Mesodermal cell (in vitro differentiated cells): Measurements from ENCODE around the gene ADH1C.

ENCODE experiments used
- H3K27ac ChIP-seq: 2 replicates; pipeline ENCODE4 v1.7.0; 2013; ENCODE audit warnings: mild to moderate bottlenecking, low read depth, low read length, moderate library complexity; ENCODE audit not compliant: severe bottlenecking
- H3K36me3 ChIP-seq: 2 replicates; pipeline ENCODE4 v1.7.1; 2013; ENCODE audit warnings: mild to moderate bottlenecking, low read length, moderate library complexity; ENCODE audit not compliant: control insufficient read depth, insufficient read depth
- H3K4me1 ChIP-seq: one replicate; pipeline ENCODE4 v1.7.1; 2013; ENCODE audit warnings: mild to moderate bottlenecking, low read length; ENCODE audit not compliant: insufficient read depth, control insufficient read depth, poor library complexity, severe bottlenecking
- H3K4me3 ChIP-seq: 2 replicates; pipeline ENCODE4 v1.7.0; 2013; ENCODE audit warnings: low read length, control low read depth, mild to moderate bottlenecking; ENCODE audit not compliant: insufficient read depth, poor library complexity, severe bottlenecking; ENCODE audit errors: extremely low read depth
- H3K9me3 ChIP-seq: 2 replicates; pipeline ENCODE4 v1.7.1; 2013; ENCODE audit warnings: mild to moderate bottlenecking, low read length, moderate library complexity; ENCODE audit not compliant: control insufficient read depth
- WGBS, 2 experiments: methylation state at CpG; one replicate each; pipeline ENCODE4 v1.1.5; 2013; ENCODE audit warnings: missing lambda C conversion rate in 2 of 2; ENCODE audit not compliant: insufficient coverage in 2 of 2; 5-methylcytosine and 5-hydroxymethylcytosine counted together

Gene ADH1C

DNA sequence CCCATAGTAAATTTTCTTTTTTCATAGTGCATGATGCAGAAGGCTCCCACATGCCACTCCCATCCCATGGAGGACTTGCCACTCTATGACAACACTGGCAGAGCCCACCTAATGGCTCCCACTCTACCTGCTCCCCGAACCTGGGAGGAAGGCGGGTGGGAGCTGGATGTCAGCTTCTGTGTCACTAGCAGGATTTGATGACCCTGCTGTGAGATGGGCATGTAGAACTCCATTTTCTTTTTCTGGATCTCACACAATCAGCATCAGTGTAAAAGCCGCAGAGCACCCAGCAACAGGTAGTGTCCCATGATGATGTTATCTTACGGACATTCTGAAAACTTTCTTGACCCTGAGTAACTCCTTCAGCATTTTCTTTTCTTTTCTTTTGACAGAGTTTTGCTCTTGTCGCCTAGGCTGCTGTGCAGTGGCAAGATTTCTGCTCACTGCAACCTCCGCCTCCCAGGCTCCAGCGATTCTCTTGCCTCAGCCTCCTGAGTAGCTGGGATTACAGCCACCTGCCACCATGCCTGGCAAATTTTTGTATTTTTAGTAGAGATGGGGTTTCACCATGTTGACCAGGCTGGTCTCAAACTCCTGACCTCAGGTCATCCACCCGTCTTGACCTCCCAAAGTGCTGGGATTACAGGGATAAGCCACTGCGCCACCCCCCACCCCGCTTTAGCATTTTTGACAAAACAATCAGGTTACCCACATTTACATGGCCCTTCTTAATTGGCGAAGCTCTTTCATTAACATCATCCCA, 46.7 kb downstream of the ADH1C start:
- Histone ChIP-seq H3K36me3 (no peaks in the 10 kb centered on the region), H3K27ac (no peak overlapping the region), H3K4me1 (no peaks in the 10 kb centered on the region), H3K9me3 (no peaks in the 10 kb centered on the region), H3K4me3 (no peak overlapping the region)
- WGBS, 2 experiments, result 86 to 96% methylated on average over 5 to 7 of the region's 11 CpGs

DNA sequence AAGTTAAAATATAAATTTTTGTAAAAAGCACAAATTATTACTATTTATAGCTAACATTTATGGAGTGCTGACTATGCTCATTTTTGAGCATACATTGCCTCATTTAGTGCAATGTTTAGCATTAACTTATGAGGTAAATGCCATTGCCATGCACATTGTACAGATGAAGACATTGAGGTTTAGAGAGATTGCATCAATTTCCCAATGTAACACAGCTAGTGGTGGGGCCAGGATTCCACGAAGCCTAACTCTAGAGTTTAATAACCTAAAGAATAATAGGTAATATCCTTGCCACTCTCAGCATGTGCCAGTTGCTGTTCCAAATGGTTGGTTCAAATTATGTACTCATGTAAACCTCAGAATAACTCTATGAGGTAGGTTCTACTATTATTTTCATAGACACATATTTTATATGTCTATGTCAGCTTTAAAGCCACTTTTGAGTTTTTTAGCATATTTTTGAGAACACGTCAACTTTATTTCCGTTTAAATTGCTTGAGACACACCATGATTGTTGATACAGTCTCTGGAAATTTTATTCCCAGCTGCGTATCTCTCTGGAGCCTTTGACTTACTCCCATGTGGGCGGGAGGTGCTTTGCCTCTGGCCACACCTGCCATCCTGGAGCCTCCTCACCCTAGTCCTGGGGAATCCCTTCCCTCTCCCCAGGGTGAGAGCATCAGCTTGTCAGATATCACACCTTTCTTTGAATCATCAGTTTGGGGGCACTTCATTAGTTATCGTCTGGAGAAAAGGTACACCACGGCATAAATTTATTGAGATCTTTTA, 51.0 kb downstream of the ADH1C start:
- Histone ChIP-seq H3K36me3 (no peaks in the 10 kb centered on the region), H3K4me1 (no peaks in the 10 kb centered on the region), H3K27ac (no peak overlapping the region), H3K9me3 (no peaks in the 10 kb centered on the region), H3K4me3 (no peak overlapping the region)
- 92 to 95% methylated on average over 4 to 5 of the region's 7 CpGs for WGBS, 2 experiments

DNA sequence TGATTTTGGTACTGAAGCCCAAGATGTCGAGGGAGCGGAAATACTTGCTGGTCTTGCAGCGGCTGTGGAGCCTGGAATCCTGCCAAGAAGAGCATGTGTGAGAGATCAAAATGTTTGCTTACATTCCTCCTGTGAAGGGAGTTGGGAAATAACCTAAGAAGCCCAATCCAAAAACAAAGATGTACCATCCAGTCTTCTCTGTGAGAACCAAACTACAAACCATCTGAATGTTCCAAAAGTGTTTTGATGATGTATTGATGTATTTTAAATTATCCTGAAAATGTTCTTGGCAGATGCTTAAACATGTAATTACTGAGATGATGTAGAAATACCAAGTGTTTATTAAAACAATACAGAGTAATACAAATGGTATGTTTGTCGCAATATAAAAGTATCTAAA, 51.6 kb downstream of the ADH1C start:
- Histone ChIP-seq H3K9me3 (no peaks in the 10 kb centered on the region), H3K27ac (no peak overlapping the region)
- 90 to 100% methylated on average over 3 of the region's 4 CpGs for WGBS, 2 experiments

DNA sequence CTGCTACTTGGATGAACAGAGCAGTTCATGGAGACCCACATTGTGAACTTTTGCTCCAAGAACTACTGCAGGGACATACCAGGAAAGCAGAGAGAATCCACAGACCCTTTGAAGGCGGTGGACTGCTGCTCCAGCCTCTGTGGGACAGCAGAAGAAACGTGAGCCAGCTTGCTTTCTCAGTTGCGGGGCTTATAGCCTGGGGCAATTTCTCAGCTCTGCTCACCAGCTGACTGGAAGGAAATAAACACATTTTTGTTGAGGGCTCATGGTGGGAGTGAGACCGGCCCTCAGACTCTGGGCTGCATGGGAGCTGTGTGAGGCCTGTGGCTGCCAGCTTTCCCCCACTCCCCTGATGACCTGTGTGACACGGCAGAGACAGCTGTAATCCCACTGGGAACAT, 59.2 kb downstream of the ADH1C start:
- Histone ChIP-seq H3K9me3 (no peaks in the 10 kb centered on the region), H3K27ac (no peak overlapping the region), H3K4me3 (no peak overlapping the region), H3K4me1 (no peaks in the 10 kb centered on the region), H3K36me3 (no peaks in the 10 kb centered on the region)
- 75 to 83% methylated on average over 4 of the region's 5 CpGs for WGBS, 2 experiments

More for the DNA sequence above, 51.6 kb downstream of the ADH1C start:
- Histone ChIP-seq H3K4me3 (no peak overlapping the region), H3K36me3 (no peaks in the 10 kb centered on the region), H3K4me1 (no peaks in the 10 kb centered on the region)

DNA sequence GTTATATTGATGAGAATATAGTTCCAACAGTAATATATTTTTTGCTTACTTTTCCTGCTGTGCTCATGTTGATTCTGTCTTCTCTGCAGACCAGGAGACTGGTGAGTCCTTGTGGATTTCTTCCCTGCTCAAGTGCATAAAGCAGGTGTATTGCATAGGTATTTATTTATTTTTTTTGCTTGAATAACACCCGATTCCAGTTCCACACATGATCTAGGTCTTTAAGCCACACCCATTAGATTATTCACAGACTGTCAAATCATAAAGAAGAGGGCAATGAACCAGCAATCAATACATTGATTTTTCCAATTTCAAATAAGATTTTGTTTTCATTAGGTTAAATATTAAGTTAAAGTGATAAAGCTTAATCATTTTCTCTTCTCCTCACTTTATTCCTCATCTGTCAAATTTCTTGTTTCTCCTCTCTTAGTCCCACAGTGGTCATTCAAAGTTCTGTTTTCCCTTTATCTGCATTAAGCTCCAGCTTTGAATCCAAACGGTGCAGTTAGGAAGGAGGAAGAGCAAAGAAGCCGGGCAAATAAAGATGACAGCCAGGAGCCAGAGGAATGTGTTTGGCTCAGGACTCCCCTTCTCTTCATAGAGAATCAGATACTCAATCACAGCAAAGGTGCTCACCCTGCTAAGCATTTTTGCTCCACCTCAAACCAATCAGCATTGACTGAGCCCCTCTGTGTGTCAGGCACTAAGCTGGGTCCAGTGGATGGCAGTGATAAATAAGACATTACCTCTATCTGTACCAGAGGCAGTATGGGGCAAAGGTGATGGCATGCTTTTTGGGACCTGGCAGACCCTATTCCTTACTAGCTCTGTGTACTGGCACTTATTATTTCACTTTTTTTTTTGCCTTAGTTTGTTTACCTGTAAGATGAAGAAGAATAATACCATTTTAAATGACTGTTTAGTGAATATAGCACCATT, 61.4 kb downstream of the ADH1C start, which contains the start of gene ADH1A:
Gene ADH1A, minus strand, starts transcription at position 138 of the 939 bp plus-strand sequence. Its CDS starts 71 bp downstream, at position 67.
- no peaks in the 10 kb centered on the region for H3K9me3 ChIP-seq
- WGBS, 2 experiments, result no CpG with 5 or more reads among the region's 3 CpGs
- no peak within 1 kb of the TSS for H3K27ac ChIP-seq
- H3K36me3 ChIP-seq, result no peaks in the 10 kb centered on the region
- no peak within 1 kb of the TSS for H3K4me3 ChIP-seq
- H3K4me1 ChIP-seq, result no peaks in the 10 kb centered on the region
